ENCODE data around the gene SESN1.

The SESN1 gene

GRCh38 chr6:109033655-109034054 is 61.0 kb downstream of the SESN1 start:
- DNase-seq, result no peak

GRCh38 chr6:109031416-109031815 is 63.2 kb downstream of the SESN1 start:
- Mint-ChIP-seq H3K27me3 (ENCODE audit: low read depth, poor library complexity) (peaks cover 13% of the 10 kb centered on the region), H3K4me3 (no peak overlapping the region), H3K4me1 (no peaks in the 10 kb centered on the region), H3K9me3 (no peaks in the 10 kb centered on the region), H3K27ac (peak overlapping the region; percentile 62), H3K36me3 (ENCODE audit: low read depth) (no peaks in the 10 kb centered on the region)
- no peak for TF ChIP-seq CTCF (IDR thresholded peaks at IDR 0.05)
- no peak for DNase-seq

More at GRCh38 chr6:109033655-109034054, 61.0 kb downstream of the SESN1 start:
- no peaks in the 10 kb centered on the region for H3K36me3 Mint-ChIP-seq (ENCODE audit: low read depth)
- H3K9me3 Mint-ChIP-seq, result no peaks in the 10 kb centered on the region
- no peak overlapping the region for H3K4me3 Mint-ChIP-seq
- no peak overlapping the region for H3K27ac Mint-ChIP-seq
- TF ChIP-seq CTCF (IDR thresholded peaks at IDR 0.05), result no peak
- peaks cover 16% of the 10 kb centered on the region for H3K27me3 Mint-ChIP-seq (ENCODE audit: low read depth, poor library complexity)
- H3K4me1 Mint-ChIP-seq, result no peaks in the 10 kb centered on the region

- Mint-ChIP-seq H3K27ac (no peak overlapping the region), H3K9me3 (peaks cover 5% of the 10 kb centered on the region), H3K27me3 (ENCODE audit: low read depth, poor library complexity) (peaks cover 13% of the 10 kb centered on the region), H3K4me3 (no peak overlapping the region), H3K4me1 (no peaks in the 10 kb centered on the region), H3K36me3 (ENCODE audit: low read depth) (peaks cover 5% of the 10 kb centered on the region)
- TF ChIP-seq CTCF (IDR thresholded peaks at IDR 0.05), result no peak
- DNase-seq, result no peak
Measured at GRCh38 chr6:109029313-109029712, 65.3 kb downstream of the SESN1 start.

GRCh38 chr6:109028439-109028838 is 66.2 kb downstream of the SESN1 start:
- Mint-ChIP-seq H3K27me3 (ENCODE audit: low read depth, poor library complexity) (peaks cover 13% of the 10 kb centered on the region), H3K9me3 (peaks cover 5% of the 10 kb centered on the region)
- no peak for TF ChIP-seq CTCF (IDR thresholded peaks at IDR 0.05)

GRCh38 chr6:109027964-109028363 is 66.7 kb downstream of the SESN1 start:
- H3K27ac Mint-ChIP-seq, result no peak overlapping the region
- peaks cover 13% of the 10 kb centered on the region for H3K27me3 Mint-ChIP-seq (ENCODE audit: low read depth, poor library complexity)
- TF ChIP-seq CTCF (IDR thresholded peaks at IDR 0.05), result no peak
- H3K9me3 Mint-ChIP-seq, result peaks cover 5% of the 10 kb centered on the region
- no peak for DNase-seq
- no peaks in the 10 kb centered on the region for H3K4me1 Mint-ChIP-seq
- H3K4me3 Mint-ChIP-seq, result no peak overlapping the region
- peaks cover 5% of the 10 kb centered on the region for H3K36me3 Mint-ChIP-seq (ENCODE audit: low read depth)

More at GRCh38 chr6:109028439-109028838, 66.2 kb downstream of the SESN1 start:
- H3K36me3 Mint-ChIP-seq (ENCODE audit: low read depth), result peaks cover 5% of the 10 kb centered on the region
- H3K27ac Mint-ChIP-seq, result no peak overlapping the region
- H3K4me1 Mint-ChIP-seq, result no peaks in the 10 kb centered on the region
- DNase-seq, result no peak
- H3K4me3 Mint-ChIP-seq, result no peak overlapping the region

GRCh38 chr6:109025639-109026038 is 69.0 kb downstream of the SESN1 start:
- peaks cover 5% of the 10 kb centered on the region for H3K36me3 Mint-ChIP-seq (ENCODE audit: low read depth)
- no peak overlapping the region for H3K27ac Mint-ChIP-seq
- no peak overlapping the region for H3K4me3 Mint-ChIP-seq
- no peak for DNase-seq
- H3K9me3 Mint-ChIP-seq, result peaks cover 5% of the 10 kb centered on the region
- H3K4me1 Mint-ChIP-seq, result no peaks in the 10 kb centered on the region
- H3K27me3 Mint-ChIP-seq (ENCODE audit: low read depth, poor library complexity), result peaks cover 9% of the 10 kb centered on the region
- TF ChIP-seq CTCF (IDR thresholded peaks at IDR 0.05), result no peak

All from nephron progenitor cell (in vitro differentiated cells).